GM21367 (cell line): ENCODE measurements around the gene NKX2-3.

Experiments used
- ATAC-seq: cut with Tn5 transposase; IDR thresholded peaks from one replicate; pipeline ENCODE4 v1.9.1; 2021; ENCODE audit not compliant: unreplicated experiment

Gene NKX2-3

GRCh38 chr10:99525897-99526296 is 6.8 kb upstream of the NKX2-3 start:
- no peak for ATAC-seq

GRCh38 chr10:99526861-99527504 is 5.8 kb upstream of the NKX2-3 start:
- ATAC-seq = no peak

DNA sequence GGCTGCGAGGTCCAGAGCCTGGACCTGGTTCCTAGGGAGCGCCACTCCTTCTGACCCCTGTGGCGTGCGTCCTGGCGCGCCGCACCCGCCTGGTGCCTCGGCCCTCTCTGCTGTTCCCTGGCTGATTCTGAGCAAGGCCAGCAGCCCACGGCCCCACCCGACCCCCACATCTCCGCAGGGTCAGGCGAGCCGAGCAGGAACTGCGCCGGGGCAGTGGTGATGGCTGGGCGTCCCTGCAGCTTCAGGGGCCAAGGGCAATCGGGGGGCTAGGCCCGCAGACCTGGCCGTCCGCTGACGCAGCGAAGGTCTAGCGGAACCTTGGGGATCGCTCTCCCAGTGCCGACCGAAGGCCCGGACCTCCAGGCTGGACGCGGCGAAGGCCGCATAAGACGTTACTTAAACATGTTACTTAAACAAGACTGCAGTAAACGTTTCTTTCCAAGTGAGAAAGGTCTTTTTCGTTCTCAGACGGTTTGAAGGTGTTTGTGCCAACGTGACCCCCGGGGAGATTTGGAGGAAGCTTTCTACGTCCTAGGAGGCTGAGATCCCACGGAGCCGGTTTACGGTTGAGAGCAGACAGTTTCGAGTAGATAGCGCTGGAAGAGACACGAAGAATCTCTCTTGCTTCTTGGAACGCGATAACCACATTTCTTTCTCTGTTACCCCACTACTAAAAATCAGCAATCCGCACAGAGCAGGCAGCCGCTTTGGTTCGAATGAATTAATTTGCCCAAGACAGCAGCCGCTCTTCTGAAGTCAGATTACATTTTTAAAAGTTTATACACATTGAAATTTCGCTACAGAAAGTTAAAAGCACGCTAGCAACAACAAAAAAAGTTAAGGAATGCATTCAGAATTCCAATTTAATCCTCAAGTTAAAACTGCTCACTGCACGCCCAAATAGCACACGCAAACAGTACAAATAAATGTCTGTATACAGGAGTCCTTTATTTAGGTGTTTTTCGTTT is 4.9 kb upstream of the NKX2-3 start:
- no peak for ATAC-seq

- no peak for ATAC-seq
These were observed 4.0 kb upstream of the NKX2-3 start for GRCh38 chr10:99528494-99529441.

DNA sequence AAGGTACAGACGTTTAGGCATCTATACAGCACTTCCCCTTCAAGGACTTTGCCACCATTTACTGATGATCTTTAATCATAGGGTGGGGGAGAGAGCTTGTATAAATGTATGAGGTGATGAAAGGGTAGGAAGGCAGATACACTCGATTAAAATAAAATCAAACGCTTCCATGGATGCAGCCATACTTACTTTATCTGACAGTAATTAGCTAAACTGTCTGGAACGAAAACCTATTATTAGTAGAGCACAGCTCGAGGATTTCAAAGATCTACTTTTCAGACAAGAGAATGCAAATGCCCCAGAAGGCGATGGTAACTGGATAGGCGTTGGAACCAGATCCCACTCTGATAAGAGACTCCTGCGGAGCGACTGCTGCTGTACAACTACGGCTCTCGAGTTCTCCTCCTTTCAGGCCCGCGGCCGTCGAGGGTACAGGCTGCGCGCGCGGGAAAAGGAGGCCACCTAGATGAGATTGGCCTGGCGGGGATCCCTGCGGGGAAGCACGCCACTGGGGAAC is 3.1 kb upstream of the NKX2-3 start:
- no peak for ATAC-seq

- ATAC-seq = no peak
These were observed 2.4 kb upstream of the NKX2-3 start for GRCh38 chr10:99530108-99531025.

- ATAC-seq = no peak
These were observed 1.6 kb upstream of the NKX2-3 start for GRCh38 chr10:99531026-99531695.

GRCh38 chr10:99531696-99532593 is 797 bp upstream of the NKX2-3 start:
- ATAC-seq = no peak

DNA sequence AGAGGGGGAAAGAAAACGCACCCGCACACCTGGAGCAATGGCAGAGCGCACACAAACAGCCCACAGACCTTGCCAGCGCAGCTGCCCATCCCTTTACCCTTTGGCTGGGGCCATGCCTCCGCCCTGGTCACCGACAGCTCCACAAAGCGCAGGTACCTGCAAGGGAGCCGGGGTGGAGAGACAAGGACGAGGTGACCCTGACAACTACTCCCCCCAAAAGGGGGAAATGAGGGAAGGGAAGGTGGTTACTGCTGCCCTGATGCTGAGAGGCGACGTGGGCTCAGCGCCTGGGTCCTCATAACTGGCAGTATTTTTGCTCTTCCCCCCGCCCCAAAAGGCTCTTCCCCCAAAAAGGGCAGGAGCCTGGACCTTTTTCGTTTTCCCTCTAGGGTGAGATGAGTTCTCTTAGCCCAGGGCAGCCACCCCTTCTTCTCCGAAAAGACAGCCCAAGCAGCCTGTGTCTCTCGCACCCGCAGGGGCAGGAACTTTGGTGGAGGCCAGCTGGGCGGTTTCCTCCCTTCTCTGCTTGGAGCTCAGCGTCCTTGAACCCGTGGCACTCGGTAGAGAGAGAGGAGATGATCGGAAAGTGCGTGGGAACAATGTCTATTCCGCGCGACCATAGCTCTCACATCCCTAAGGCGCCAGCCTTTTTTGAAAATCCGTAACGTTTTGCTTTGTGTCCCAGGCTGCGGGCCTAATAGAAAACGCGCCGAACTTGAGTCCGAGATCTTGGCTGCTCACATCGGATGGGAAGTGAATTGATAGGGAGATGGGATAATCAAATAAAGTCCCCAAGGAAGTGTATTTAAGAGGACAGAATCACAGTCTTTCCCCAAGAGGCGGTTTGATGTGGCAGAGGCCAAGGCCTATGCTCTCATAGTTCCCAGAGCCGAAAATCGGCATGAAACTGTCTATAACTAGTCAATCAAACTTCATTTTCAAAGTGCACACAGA is 1.0 kb downstream of the NKX2-3 start:
- ATAC-seq = no peak

DNA sequence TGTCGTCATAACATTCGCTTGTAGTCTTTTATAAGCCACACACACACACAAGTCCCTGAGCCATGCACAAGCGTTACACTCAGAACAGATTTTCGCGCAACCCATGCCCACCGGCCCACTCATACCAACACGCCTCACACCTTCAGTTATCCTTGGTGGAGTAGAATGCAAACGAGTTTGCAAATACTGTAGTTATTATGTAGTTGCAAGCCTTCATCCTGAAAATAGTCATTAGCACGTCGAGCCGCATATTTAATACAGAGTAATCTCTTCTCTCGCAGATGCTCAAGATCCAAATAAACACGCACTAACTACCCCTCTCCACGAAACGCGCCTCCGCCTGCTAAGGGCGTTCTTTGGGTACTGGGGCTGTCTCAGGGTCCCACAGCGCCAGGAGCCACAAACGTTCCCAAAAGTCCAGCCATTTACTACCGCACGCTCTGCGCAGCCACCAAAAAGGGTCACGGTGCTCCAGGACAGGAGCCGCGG is 1.8 kb downstream of the NKX2-3 start:
- no peak for ATAC-seq

DNA sequence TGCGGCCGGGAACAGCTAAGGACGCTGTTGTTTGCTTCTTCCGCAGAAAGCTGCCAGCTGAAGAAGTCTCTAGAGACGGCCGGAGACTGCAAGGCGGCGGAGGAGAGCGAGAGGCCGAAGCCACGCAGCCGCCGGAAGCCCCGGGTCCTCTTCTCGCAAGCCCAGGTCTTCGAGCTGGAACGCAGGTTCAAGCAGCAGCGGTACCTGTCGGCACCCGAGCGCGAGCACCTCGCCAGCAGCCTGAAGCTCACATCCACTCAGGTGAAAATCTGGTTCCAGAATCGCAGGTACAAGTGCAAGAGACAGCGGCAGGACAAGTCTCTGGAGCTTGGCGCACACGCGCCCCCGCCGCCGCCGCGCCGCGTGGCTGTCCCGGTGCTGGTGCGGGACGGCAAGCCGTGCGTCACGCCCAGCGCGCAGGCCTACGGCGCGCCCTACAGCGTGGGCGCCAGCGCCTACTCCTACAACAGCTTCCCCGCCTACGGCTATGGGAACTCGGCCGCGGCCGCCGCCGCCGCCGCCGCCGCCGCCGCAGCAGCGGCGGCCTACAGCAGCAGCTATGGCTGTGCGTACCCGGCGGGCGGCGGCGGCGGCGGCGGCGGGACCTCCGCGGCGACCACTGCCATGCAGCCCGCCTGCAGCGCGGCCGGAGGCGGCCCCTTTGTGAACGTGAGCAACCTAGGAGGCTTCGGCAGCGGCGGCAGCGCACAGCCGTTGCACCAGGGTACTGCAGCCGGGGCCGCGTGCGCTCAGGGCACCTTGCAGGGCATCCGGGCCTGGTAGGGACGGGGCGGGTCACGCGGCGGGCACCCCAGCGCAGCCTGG is 2.4 kb downstream of the NKX2-3 start:
- no peak for ATAC-seq

GRCh38 chr10:99535764-99536337 is 3.1 kb downstream of the NKX2-3 start:
- no peak for ATAC-seq

DNA sequence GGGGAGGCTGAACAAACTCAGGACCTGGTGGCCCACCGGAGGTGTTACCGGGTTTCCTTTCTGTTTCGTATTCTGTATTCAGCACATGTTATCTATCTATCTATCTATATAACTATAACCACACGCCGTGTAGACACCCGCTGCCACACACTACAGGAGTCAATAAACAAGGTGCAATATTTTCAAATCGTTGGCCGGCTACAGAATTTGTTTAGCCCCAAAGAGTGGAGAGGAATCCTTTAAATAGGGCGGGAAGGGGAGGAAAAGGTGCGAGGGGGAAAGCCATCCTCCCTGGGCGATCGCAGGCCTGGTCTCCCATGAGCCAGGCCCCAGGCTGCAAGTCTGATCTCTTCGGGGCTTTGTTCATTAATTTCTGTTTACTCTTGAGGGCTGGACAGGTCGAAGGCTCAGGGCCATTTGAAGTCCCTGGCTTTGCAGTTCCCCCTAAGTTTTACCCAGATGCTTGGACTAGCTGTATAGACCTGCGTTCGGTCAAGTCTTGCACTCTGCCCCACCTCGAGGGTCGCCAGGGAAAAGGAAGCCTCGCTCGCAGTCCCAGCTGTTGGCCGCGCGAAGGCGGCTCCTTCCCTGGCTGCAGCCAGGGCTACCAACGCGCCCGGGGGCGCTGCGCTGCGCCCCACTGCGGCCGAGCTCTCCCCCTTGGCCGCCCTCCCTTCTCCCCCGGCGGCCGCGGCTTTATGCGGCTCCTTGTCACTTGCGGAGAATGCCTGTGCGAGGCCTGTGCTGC is 3.8 kb downstream of the NKX2-3 start:
- ATAC-seq = no peak

GRCh38 chr10:99537086-99537988 is 4.6 kb downstream of the NKX2-3 start:
- no peak for ATAC-seq
